ENCODE results near the gene RTL1. TPM values are rescaled to one million over a fixed set of nuclear protein-coding genes. Genes with fewer than 3 reads are reported as not detected.
A peak's percentile ranks its signal among the peaks of the same experiment; 100 is the strongest.

The RTL1 gene
- total and polyA plus RNA-seq, 8 donors: not detected

GRCh38 chr14:100850841-100851585, 52.5 kb downstream of the RTL1 start:
- TF ChIP-seq EP300 (IDR thresholded peaks at IDR 0.05) (no peak), CTCF (IDR thresholded peaks at IDR 0.05) (peak in 5 of 7 experiments; percentile 45 to 68 (median 53))
- peaks cover 0 to under 1% (median 0%) of the 10 kb centered on the region in 3 donors for H3K27me3 ChIP-seq

GRCh38 chr14:100849115-100849781, 54.3 kb downstream of the RTL1 start:
- Histone ChIP-seq H3K27me3 (peaks cover 0 to 14% (median 0%) of the 10 kb centered on the region in 3 donors), H3K36me3 (no peaks in the 10 kb centered on the region), H3K9me3 (no peaks in the 10 kb centered on the region), H3K27ac (no peak overlapping the region), H3K4me1 (no peaks in the 10 kb centered on the region), H3K4me3 (no peak overlapping the region)
- TF ChIP-seq POLR2AphosphoS5 (IDR thresholded peaks at IDR 0.05) (no peak), CTCF (IDR thresholded peaks at IDR 0.05) (no peak), EP300 (IDR thresholded peaks at IDR 0.05) (no peak), POLR2A (IDR thresholded peaks at IDR 0.05) (no peak)
- intact Hi-C loops (cut with DNase I; ENCODE audit: low total_unique reads): no loop called here
- DNase-seq: no peak
- WGBS, 5 donors: 47 to 53% (median 50%) methylated on average over 8 of the region's 8 CpGs

More at GRCh38 chr14:100850841-100851585, 52.5 kb downstream of the RTL1 start:
- Histone ChIP-seq H3K27ac (no peak overlapping the region), H3K36me3 (no peaks in the 10 kb centered on the region), H3K4me1 (no peaks in the 10 kb centered on the region), H3K9me3 (no peaks in the 10 kb centered on the region), H3K4me3 (no peak overlapping the region)
- 53 to 76% (median 57%) methylated on average over 4 to 8 of the region's 8 CpGs for whole genome bisulfite sequencing, 5 donors
- intact Hi-C loops (cut with DNase I; ENCODE audit: low total_unique reads): no loop called here
- DNase-seq: peak; percentile 70 to 71

GRCh38 chr14:100846309-100846859, 57.1 kb downstream of the RTL1 start:
- TF ChIP-seq EP300 (IDR thresholded peaks at IDR 0.05): no peak
- TF ChIP-seq POLR2AphosphoS5 (IDR thresholded peaks at IDR 0.05): no peak
- no peak for TF ChIP-seq POLR2A (IDR thresholded peaks at IDR 0.05)
- TF ChIP-seq CTCF (IDR thresholded peaks at IDR 0.05): no peak
- Histone ChIP-seq H3K27ac (no peak overlapping the region), H3K9me3 (no peaks in the 10 kb centered on the region), H3K4me3 (no peak overlapping the region), H3K4me1 (peaks cover 0 to 11% (median 5%) of the 10 kb centered on the region in 4 donors), H3K36me3 (no peaks in the 10 kb centered on the region), H3K27me3 (peaks cover 0 to 14% (median 0%) of the 10 kb centered on the region in 3 donors)
- intact Hi-C loops (cut with DNase I; ENCODE audit: low total_unique reads): no loop called here
- WGBS, 5 donors: 82 to 87% (median 84%) methylated on average over 6 to 8 of the region's 8 CpGs
- DNase-seq: no peak

- Histone ChIP-seq H3K27ac (no peak overlapping the region), H3K9me3 (no peaks in the 10 kb centered on the region), H3K27me3 (peaks cover 0 to 14% (median 0%) of the 10 kb centered on the region in 3 donors), H3K4me3 (no peak overlapping the region), H3K4me1 (peaks cover 0 to 11% (median 5%) of the 10 kb centered on the region in 4 donors), H3K36me3 (no peaks in the 10 kb centered on the region)
- WGBS, 5 donors: 86 to 94% (median 90%) methylated on average over 13 to 17 of the region's 17 CpGs
- no peak for DNase-seq
- TF ChIP-seq CTCF (IDR thresholded peaks at IDR 0.05): no peak
- no peak for TF ChIP-seq EP300 (IDR thresholded peaks at IDR 0.05)
- no peak for TF ChIP-seq POLR2A (IDR thresholded peaks at IDR 0.05)
- TF ChIP-seq POLR2AphosphoS5 (IDR thresholded peaks at IDR 0.05): no peak
- intact Hi-C loops (cut with DNase I; ENCODE audit: low total_unique reads): no loop called here
Observed at GRCh38 chr14:100845341-100845740, 58.2 kb downstream of the RTL1 start.

Data from stomach (tissue), 9 donors.